Motor neuron (in vitro differentiated cells): ENCODE results near the gene RRP1B. TPM values are rescaled to one million over a fixed set of nuclear protein-coding genes. Genes with fewer than 3 reads are reported as not detected.

Experiments used
- ATAC-seq, 8 experiments: fragments of 200-7000 bp; cut with Tn5 transposase; replicated peaks in 6 of 8; 2 replicates each; pipeline ENCODE4 v1.8.0; 2021; ENCODE audit warnings: mild to moderate bottlenecking in 8 of 8, moderate library complexity in 8 of 8
- H3K27ac ChIP-seq, 2 donors: fragments of 250-450 bp; sonication (Bioruptor Pico); 2 replicates each; pipeline ENCODE4 v1.9.0; 2021; ENCODE audit warnings: antibody characterized with exemption in 2 of 2, mild to moderate bottlenecking in 2 of 2, moderate library complexity in 1 of 2
- H3K4me1 ChIP-seq, 2 donors: fragments of 250-450 bp; sonication (Bioruptor Pico); replicated peaks in 1 of 2; 2 replicates each; pipeline ENCODE4 v1.6.1; 2021; ENCODE audit warnings: antibody characterized with exemption in 2 of 2, mild to moderate bottlenecking in 2 of 2, moderate library complexity in 1 of 2
- H3K4me3 ChIP-seq, 5 donors: fragments of 250-450 bp; sonication (Bioruptor Pico); 2 replicates each; pipeline ENCODE4 v1.9.0; 2021; ENCODE audit warnings: antibody characterized with exemption in 5 of 5, mild to moderate bottlenecking in 5 of 5, moderate library complexity in 4 of 5
- WGBS, 10 experiments: fragments of 450-650 bp; shearing (Covaris generic); methylation state at CpG; one replicate each; pipeline ENCODE4 v1.0.0; 2022; 5-methylcytosine and 5-hydroxymethylcytosine counted together
- in situ Hi-C, 9 experiments: fragments of 400-800 bp; cut with MboI; loops; one replicate each; pipeline ENCODE4 v1.15.0; 2021; ENCODE audit warnings: low sequenced_read_pairs in 9 of 9, low pct_unique_long_range_greater_than_20kb in 2 of 9; ENCODE audit not compliant: unreplicated experiment in 9 of 9
- total RNA-seq, 8 experiments: library from RNA; unstranded; fragments of 300-600 nt; gene quantifications; 2 replicates each; pipeline versions ENCODE4 v1.2.3 to v1.2.4, GENCODE V29; 2022

Gene RRP1B
- total RNA-seq, 8 experiments from 2014 or later, result 14.0 to 45.9 (median 23.5) TPM

- Histone ChIP-seq H3K4me1 (peaks cover 9 to 11% of the 10 kb centered on the region in 2 donors), H3K4me3 (no peak overlapping the region), H3K27ac (no peak overlapping the region)
- ATAC-seq, result no peak
- WGBS, 10 experiments, result 53 to 100% (median 67%) methylated on average over 1 to 7 of the region's 12 CpGs; no CpG with 5 or more reads in 3 of the 10 experiments
- in situ Hi-C loops, result no loop called here
Measured at GRCh38 chr21:43716376-43717165, 57.2 kb downstream of the RRP1B start.

DNA sequence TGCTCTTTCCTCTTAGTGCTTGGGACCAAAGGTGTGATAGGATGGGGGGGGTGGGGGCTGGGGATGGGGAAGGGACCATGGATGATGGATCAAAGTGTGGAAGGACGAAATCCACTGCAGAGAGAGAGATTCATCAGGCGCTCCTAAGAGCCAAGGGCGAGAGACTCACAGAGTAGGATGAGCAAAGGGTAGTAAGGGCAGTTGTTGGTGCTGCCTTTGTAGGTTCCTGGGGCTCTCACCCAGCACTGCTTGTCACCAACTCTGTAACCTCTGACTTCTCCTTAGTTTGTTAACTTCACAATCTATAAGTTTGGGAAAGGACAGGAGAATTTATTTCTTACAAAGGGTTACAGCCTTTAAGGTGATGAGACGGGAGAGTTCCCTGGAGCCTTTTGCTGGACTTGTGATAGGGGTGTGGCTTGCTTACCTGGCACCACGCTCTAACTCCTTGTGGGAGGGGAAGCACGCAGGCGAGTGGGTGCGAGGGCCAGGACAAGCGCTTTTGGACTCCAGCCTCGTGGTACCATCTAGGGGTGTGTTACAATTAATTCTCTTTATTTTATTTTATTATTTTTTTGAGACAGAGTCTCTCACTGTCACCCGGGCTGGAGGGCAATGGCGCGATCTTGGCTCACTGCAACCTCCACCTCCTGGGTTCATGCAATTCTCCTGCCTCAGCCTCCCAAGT lies 58.0 kb downstream of the RRP1B start:
- Histone ChIP-seq H3K4me3 (no peak overlapping the region), H3K4me1 (peaks cover 9 to 11% of the 10 kb centered on the region in 2 donors), H3K27ac (no peak overlapping the region)
- 58 to 100% (median 100%) methylated on average over 1 to 5 of the region's 13 CpGs; no CpG with 5 or more reads in 3 of the 10 experiments for WGBS, 10 experiments
- no peak for ATAC-seq
- in situ Hi-C loops, result no loop called here

GRCh38 chr21:43717967-43718871 lies 58.9 kb downstream of the RRP1B start:
- no peak for ATAC-seq
- Histone ChIP-seq H3K27ac (peak overlapping the region; percentile 85 to 95), H3K4me1 (peaks cover 9 to 11% of the 10 kb centered on the region in 2 donors), H3K4me3 (peak overlapping the region; percentile 51 to 91 (median 87))
- WGBS, 10 experiments, result 31 to 93% (median 77%) methylated on average over 1 to 8 of the region's 70 CpGs; no CpG with 5 or more reads in 6 of the 10 experiments
- in situ Hi-C loops, result no loop called here

DNA sequence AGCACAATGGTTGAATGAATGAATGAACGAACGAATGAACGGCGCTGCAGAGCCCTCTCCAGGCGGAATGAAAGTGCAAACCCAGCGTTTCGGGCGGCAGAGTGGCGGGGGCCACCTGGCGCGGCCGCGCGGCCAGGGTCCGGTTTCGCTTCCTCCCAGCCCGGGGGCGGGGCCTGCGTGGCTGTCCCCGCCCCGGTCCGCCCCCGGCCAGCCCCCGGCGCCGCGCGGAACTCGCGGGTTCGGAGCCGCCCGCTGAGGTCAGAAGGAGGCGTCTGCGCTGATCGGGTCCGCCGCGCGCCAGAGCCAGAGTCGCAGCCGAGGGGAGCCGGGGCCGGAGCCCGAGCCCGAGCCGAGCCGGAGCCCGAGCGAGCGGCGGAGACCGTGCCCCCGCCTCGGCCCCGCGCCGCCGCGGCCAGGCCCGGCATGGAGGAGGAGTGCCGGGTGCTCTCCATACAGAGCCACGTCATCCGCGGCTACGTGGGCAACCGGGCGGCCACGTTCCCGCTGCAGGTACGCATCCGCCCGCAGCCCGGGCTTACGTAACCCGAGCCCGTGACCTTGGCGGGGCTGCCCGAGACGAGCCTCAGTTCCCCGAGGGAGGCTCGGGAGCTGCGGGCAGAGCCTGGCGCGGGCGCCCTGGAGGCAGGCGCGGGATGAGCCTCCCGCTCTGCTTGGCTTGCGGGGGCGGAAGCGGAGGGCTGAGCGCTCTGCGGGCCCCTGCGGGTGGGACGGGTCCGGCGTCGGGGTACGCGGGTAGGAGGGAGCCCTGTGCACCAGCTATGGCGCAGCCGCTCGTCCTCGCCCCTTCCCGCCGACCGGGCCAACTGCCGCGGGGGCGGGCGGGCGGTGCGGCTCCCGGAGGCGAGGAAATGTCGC lies 59.8 kb downstream of the RRP1B start, which contains the start of gene PDXK:
PDXK (plus strand) TSS at position 258 of the 876 bp plus-strand sequence; CDS start at position 424, 166 bp downstream.
- H3K27ac ChIP-seq, result peak within 1 kb of the TSS; percentile 85 to 95
- WGBS, 10 experiments, result 2 to 4% (median 2%) methylated on average over 9 to 21 of the region's 117 CpGs; no CpG with 5 or more reads in 7 of the 10 experiments

GRCh38 chr21:43719748-43720538 lies 60.6 kb downstream of the RRP1B start:
- Histone ChIP-seq H3K4me1 (peaks cover 9 to 11% of the 10 kb centered on the region in 2 donors), H3K4me3 (peak overlapping the region; percentile 51 to 91 (median 87)), H3K27ac (peak overlapping the region; percentile 85 to 95)
- in situ Hi-C loops, result no loop called here
- WGBS, 10 experiments, result 0 to 20% (median 5%) methylated on average over 1 to 14 of the region's 49 CpGs; no CpG with 5 or more reads in 4 of the 10 experiments
- peak in 6 of 8 experiments; percentile 1 to 8 (median 5) for ATAC-seq

More for the DNA sequence above, 59.8 kb downstream of the RRP1B start, which contains the start of gene PDXK:
- ATAC-seq, result peak; percentile 82 to 92 (median 84)
- in situ Hi-C loops, result no loop called here
- peak within 1 kb of the TSS; percentile 51 to 91 (median 87) for H3K4me3 ChIP-seq
- peaks cover 9 to 11% of the 10 kb centered on the region in 2 donors for H3K4me1 ChIP-seq

GRCh38 chr21:43720539-43721166 lies 61.3 kb downstream of the RRP1B start:
- 60 to 100% (median 86%) methylated on average over 1 to 4 of the region's 16 CpGs; no CpG with 5 or more reads in 5 of the 10 experiments for WGBS, 10 experiments
- ATAC-seq, result no peak
- H3K4me1 ChIP-seq, result peaks cover 9 to 11% of the 10 kb centered on the region in 2 donors
- H3K4me3 ChIP-seq, result peak overlapping the region; percentile 51 to 91 (median 87)
- in situ Hi-C loops, result no loop called here
- no peak overlapping the region for H3K27ac ChIP-seq

DNA sequence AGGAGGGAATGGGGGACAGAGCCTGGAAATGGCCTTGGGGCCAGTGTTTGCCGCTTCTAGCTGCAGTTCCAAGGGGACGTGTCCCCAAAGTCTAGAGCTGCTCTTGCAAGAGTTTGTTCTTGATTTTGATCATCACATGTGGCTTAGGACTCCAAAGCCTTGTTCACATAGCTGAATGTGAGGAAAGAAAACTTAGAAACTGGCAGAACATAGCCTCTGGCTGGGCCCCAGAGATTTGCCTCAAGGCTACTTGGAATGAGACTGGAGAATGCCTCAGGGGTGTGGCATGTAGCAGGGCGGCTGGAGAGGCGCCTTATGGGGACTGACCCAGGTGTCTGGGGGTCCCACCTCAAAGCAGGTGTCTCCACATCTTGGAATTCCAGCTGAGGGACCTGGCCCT lies 61.8 kb downstream of the RRP1B start:
- Histone ChIP-seq H3K27ac (no peak overlapping the region), H3K4me3 (peak overlapping the region in 3 of 5 donors; percentile 87 to 91 (median 91)), H3K4me1 (peaks cover 9 to 11% of the 10 kb centered on the region in 2 donors)
- ATAC-seq, result no peak
- in situ Hi-C loops, result no loop called here
- 82 to 100% (median 93%) methylated on average over 1 to 4 of the region's 4 CpGs; no CpG with 5 or more reads in 6 of the 10 experiments for whole genome bisulfite sequencing, 10 experiments

- ATAC-seq, result no peak
- Histone ChIP-seq H3K4me3 (peak overlapping the region in 2 of 5 donors; percentile 87 to 91), H3K27ac (no peak overlapping the region), H3K4me1 (peaks cover 9 to 11% of the 10 kb centered on the region in 2 donors)
- WGBS, 10 experiments, result no CpG with 5 or more reads among the region's 3 CpGs
- in situ Hi-C loops, result no loop called here
Measured at GRCh38 chr21:43721939-43722338, 62.6 kb downstream of the RRP1B start.

- WGBS, 10 experiments, result 90 to 100% (median 95%) methylated on average over 1 to 10 of the region's 12 CpGs; no CpG with 5 or more reads in 4 of the 10 experiments
Measured at GRCh38 chr21:43723648-43724047, 64.3 kb downstream of the RRP1B start.

DNA sequence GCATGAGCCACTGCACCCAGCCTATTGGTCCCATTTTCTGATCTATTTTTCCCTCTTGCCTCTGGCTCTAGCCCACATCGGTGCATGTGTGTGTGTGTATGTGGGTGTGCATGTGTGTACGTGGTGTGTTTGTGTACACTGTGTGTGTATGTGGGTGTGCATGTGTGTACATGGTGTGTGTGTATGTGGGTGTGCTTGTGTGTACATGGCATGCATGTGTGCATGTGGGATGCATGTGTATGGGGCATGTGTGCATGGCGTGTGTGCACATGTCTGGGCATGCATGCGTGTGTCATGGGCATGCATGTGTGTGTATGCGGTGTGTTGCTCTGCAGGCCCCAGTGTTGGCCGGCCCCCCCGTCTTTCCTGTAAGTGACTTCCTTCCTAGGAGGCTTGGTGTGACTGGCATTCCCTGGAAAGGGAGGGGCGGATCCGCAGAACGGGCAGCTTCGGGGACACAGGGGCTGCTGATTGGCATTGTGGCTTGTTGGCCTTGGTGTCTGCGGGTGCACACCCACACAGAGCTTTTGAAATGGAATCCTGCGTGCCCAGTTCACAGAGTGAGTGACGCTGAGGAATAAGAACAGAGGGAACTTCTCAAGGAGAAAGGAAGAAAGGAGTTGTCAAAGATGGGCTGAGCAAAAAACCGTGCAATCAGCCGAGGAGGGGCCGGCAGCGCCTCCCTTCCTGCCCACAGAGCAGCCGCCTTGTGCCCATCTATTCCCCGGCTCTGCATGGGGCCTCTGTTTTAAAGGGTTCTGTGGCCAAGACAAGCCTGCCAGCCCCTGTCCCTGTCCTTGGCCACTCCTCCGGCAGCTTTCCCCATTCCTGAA lies 67.5 kb downstream of the RRP1B start:
- Histone ChIP-seq H3K4me3 (no peak overlapping the region), H3K27ac (peak overlapping the region in 1 of 2 donors; percentile 85), H3K4me1 (peaks cover 14% of the 10 kb centered on the region in 2 donors)
- 7 to 94% (median 80%) methylated on average over 1 to 6 of the region's 21 CpGs; no CpG with 5 or more reads in 3 of the 10 experiments for WGBS, 10 experiments
- in situ Hi-C loops, result no loop called here
- ATAC-seq, result peak in 1 of 8 experiments; percentile 3

More at GRCh38 chr21:43723648-43724047, 64.3 kb downstream of the RRP1B start:
- Histone ChIP-seq H3K27ac (no peak overlapping the region), H3K4me3 (no peak overlapping the region), H3K4me1 (peaks cover 11 to 13% of the 10 kb centered on the region in 2 donors)
- in situ Hi-C loops, result no loop called here
- ATAC-seq, result no peak
